DMS153 treated with DMSO at 0.1 percent for 48 hours (cell line): ENCODE results near the gene PLVAP.

Experiments used
- DNase-seq: peaks from one replicate; lab custom pipeline; 2025; ENCODE audit not compliant: unreplicated experiment; lab: John Stamatoyannopoulos, UW

The PLVAP gene

GRCh38 chr19:17303167-17303939 lies 73.8 kb downstream of the PLVAP start, which contains the start of gene ABHD8:
Gene ABHD8 (minus strand): TSS chr19:17303425. CDS start chr19:17301616, 1,809 bp downstream.
- peak; percentile 90 for DNase-seq

- DNase-seq: no peak
These were observed 74.6 kb downstream of the PLVAP start for GRCh38 chr19:17302391-17303166.
